SK-N-SH treated with all-trans-retinoic acid at 6 μM for 48 hours (cell line): Measurements from ENCODE around the gene NEK7.

ENCODE experiments used
- TOX ChIP-seq: fragments of 250-450 bp; sonication (Bioruptor Pico); IDR thresholded peaks from 2 replicates; pipeline ENCODE4 v1.8.0; 2021; ENCODE audit warnings: mild to moderate bottlenecking, moderate library complexity, borderline replicate concordance
- TF ChIP-seq, protein P1 (sequence below): fragments of 250-450 bp; sonication (Bioruptor Pico); IDR thresholded peaks from 2 replicates; pipeline ENCODE4 v1.8.0; 2020; ENCODE audit warnings: mild to moderate bottlenecking, moderate library complexity, borderline replicate concordance

DNA sequence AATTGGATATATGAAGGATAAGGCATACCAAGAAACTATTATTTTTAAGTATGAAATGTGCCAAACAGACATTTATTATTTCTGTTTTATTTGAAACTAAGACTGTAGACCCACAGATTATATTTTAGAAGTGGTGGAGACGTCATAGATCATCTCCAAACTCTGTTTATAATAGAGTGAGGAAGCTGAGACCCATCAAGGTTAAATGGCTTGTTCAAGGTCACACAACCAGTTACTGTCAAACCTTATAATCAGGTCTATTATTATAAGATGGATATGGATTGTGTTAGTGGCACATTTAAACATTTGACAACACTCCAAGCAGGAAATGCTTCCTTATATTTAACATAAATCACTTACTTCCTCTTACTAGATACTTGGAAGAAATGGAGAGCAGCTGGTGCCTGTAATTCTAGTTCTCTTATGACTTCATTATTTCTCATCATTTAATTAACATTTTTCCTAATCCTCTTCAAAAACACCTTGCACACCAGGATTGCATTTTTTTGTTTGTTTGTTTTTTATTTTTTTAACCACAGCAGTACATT is 117.0 kb downstream of the NEK7 start:
- TF ChIP-seq, protein P1, sequence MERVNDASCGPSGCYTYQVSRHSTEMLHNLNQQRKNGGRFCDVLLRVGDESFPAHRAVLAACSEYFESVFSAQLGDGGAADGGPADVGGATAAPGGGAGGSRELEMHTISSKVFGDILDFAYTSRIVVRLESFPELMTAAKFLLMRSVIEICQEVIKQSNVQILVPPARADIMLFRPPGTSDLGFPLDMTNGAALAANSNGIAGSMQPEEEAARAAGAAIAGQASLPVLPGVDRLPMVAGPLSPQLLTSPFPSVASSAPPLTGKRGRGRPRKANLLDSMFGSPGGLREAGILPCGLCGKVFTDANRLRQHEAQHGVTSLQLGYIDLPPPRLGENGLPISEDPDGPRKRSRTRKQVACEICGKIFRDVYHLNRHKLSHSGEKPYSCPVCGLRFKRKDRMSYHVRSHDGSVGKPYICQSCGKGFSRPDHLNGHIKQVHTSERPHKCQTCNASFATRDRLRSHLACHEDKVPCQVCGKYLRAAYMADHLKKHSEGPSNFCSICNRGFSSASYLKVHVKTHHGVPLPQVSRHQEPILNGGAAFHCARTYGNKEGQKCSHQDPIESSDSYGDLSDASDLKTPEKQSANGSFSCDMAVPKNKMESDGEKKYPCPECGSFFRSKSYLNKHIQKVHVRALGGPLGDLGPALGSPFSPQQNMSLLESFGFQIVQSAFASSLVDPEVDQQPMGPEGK (CRISPR knock-in tag): no peak
- TF ChIP-seq TOX (CRISPR knock-in tag): peak; percentile 61
